B cell (primary cell): Measurements from ENCODE around the gene GABRE. TPM values are rescaled to one million over a fixed set of nuclear protein-coding genes. Genes with fewer than 3 reads are reported as not detected.

ENCODE experiments used
- ATAC-seq: fragments of 200-7000 bp; cut with Tn5 transposase; one replicate; pipeline ENCODE4 v1.10.0; 2021; ENCODE audit warnings: low read depth, mild to moderate bottlenecking, moderate number of reproducible peaks, moderate library complexity
- CTCF ChIA-PET: fragments of 350-600 bp; sonication (Branson Sonifier 250); formaldehyde crosslinking; loops from one replicate; lab custom pipeline; 2021; ENCODE audit warnings: antibody characterized with exemption, inconsistent platforms; lab: Charles Lee
- POLR2A ChIA-PET: fragments of 350-600 bp; sonication (Branson Sonifier 250); formaldehyde crosslinking; loops from one replicate; lab custom pipeline; 2021; ENCODE audit warnings: antibody characterized with exemption; lab: Charles Lee
- DNase-seq: peaks from one replicate; pipeline ENCODE4 v3.0.0; 2013
- H2AFZ ChIP-seq: 2 replicates; pipeline ENCODE4 v1.6.1; 2012; ENCODE audit warnings: mild to moderate bottlenecking, low read depth, low read length; ENCODE audit not compliant: insufficient read depth, poor library complexity, severe bottlenecking
- H3K27ac ChIP-seq, 2 donors: 1 replicate in 1 of 2; 2 replicates in 1 of 2; pipeline ENCODE4 v1.5.1; 2012 to 2013; ENCODE audit warnings: low read length in 2 of 2, mild to moderate bottlenecking in 2 of 2, moderate library complexity in 1 of 2
- H3K27me3 ChIP-seq, 4 experiments: fragments of 200-600 bp in 1 of 4; sonication (generic) in 1 of 4; replicated peaks in 1 of 4; 1 replicate in 2 of 4; 2 replicates in 2 of 4; pipeline versions ENCODE4 v1.6.1 to v1.7.0; 2013 to 2016; ENCODE audit warnings: low read length in 3 of 4, mild to moderate bottlenecking in 2 of 4, mixed read lengths in 1 of 4, moderate library complexity in 1 of 4; ENCODE audit not compliant: insufficient read depth in 4 of 4, control insufficient read depth in 3 of 4; ENCODE audit errors: control extremely low read depth in 1 of 4
- H3K36me3 ChIP-seq, 2 experiments: replicated peaks in 1 of 2; 1 replicate in 1 of 2; 2 replicates in 1 of 2; pipeline versions ENCODE4 v1.6.1 to v1.7.1; 2013; ENCODE audit warnings: low read length in 1 of 2; ENCODE audit not compliant: insufficient read depth in 2 of 2, control insufficient read depth in 1 of 2; ENCODE audit errors: control extremely low read depth in 1 of 2, extremely low read depth in 1 of 2
- H3K4me1 ChIP-seq, 2 donors: fragments of 200-600 bp in 1 of 2; sonication (generic) in 1 of 2; 1 replicate in 1 of 2; 2 replicates in 1 of 2; pipeline versions ENCODE4 v1.5.1 to v1.6.1; 2013 to 2017; ENCODE audit warnings: low read length in 2 of 2; ENCODE audit not compliant: control insufficient read depth in 2 of 2, insufficient read depth in 2 of 2
- H3K4me2 ChIP-seq: replicated peaks from 2 replicates; pipeline ENCODE3; 2012; ENCODE audit warnings: mild to moderate bottlenecking, low read depth, low read length; ENCODE audit not compliant: poor library complexity, severe bottlenecking
- H3K4me3 ChIP-seq, 5 experiments: fragments of 200-600 bp in 1 of 5; sonication (generic) in 1 of 5; 1 replicate in 3 of 5; 2 replicates in 2 of 5; pipeline versions ENCODE4 v1.5.1 to v1.7.0; 2011 to 2016; ENCODE audit warnings: low read length in 4 of 5, mild to moderate bottlenecking in 4 of 5, low read depth in 2 of 5, control low read depth in 1 of 5, moderate library complexity in 1 of 5; ENCODE audit not compliant: insufficient read depth in 1 of 5; ENCODE audit errors: control extremely low read depth in 1 of 5, extremely low read depth in 1 of 5
- H3K79me2 ChIP-seq: fragments of 200-600 bp; sonication (generic); one replicate; pipeline ENCODE4 v1.6.0; 2016; ENCODE audit warnings: low read length; ENCODE audit not compliant: control insufficient read depth, insufficient read depth
- H3K9ac ChIP-seq: fragments of 200-600 bp; sonication (generic); 2 replicates; pipeline ENCODE4 v1.6.1; 2017; ENCODE audit warnings: mild to moderate bottlenecking, low read length, moderate library complexity
- H3K9me3 ChIP-seq, 3 donors: one replicate each; pipeline versions ENCODE4 v1.6.1 to v1.7.1; 2013; ENCODE audit warnings: low read length in 2 of 3; ENCODE audit not compliant: control insufficient read depth in 2 of 3, insufficient read depth in 1 of 3; ENCODE audit errors: control extremely low read depth in 1 of 3
- H4K20me1 ChIP-seq: 2 replicates; pipeline ENCODE4 v1.6.0; 2012; ENCODE audit warnings: mild to moderate bottlenecking, low read length; ENCODE audit not compliant: insufficient read depth, control insufficient read depth, poor library complexity, severe bottlenecking
- H3K27ac Mint-ChIP-seq: one replicate; pipeline ENCODE4 v1.8.0; 2021; ENCODE audit warnings: mixed read lengths
- H3K27me3 Mint-ChIP-seq: one replicate; pipeline ENCODE4 v1.8.0; 2021; ENCODE audit warnings: mixed read lengths
- H3K4me1 Mint-ChIP-seq: one replicate; pipeline ENCODE4 v1.8.0; 2021; ENCODE audit warnings: mixed read lengths
- H3K4me3 Mint-ChIP-seq: one replicate; pipeline ENCODE4 v1.8.0; 2021; ENCODE audit warnings: mixed read lengths
- H3K9me3 Mint-ChIP-seq: one replicate; pipeline ENCODE4 v1.8.0; 2022; ENCODE audit warnings: mixed read lengths; ENCODE audit not compliant: insufficient read depth
- CTCF ChIP-seq: fragments of 200-600 bp; IDR thresholded peaks from one replicate; pipeline ENCODE4 v1.8.0; 2022; ENCODE audit warnings: antibody characterized with exemption, mild to moderate bottlenecking
- EZH2 ChIP-seq: IDR thresholded peaks from 2 replicates; pipeline ENCODE4 v1.6.1; 2012; ENCODE audit warnings: borderline replicate concordance, low read depth, mild to moderate bottlenecking, moderate library complexity, low read length; ENCODE audit not compliant: insufficient read depth, poor library complexity, severe bottlenecking
- WGBS: methylation state at CpG from one replicate; pipeline ENCODE4 v1.1.5; 2013; ENCODE audit warnings: missing lambda C conversion rate; ENCODE audit not compliant: insufficient coverage; 5-methylcytosine and 5-hydroxymethylcytosine counted together
- intact Hi-C: fragments of 100-400 bp; cut with micrococcal nuclease; formaldehyde crosslinking; loops from one replicate; pipeline ENCODE4 v1.10.0; 2022
- polyA plus RNA-seq: library from polyadenylated mRNA; depleted of rRNA; stranded (reverse); fragments of >200 nt; gene quantifications from 2 replicates; pipeline ENCODE4 v1.2.3, GENCODE V29; 2012
- total RNA-seq, 2 donors: library from RNA; stranded (reverse); fragments of 120-200 nt in 1 of 2; gene quantifications; 1 replicate in 1 of 2; 2 replicates in 1 of 2; pipeline versions ENCODE4 v1.2.3 to v1.2.4, GENCODE V29; 2013 to 2022

The GABRE gene
- total and polyA plus RNA-seq, 2 donors (not counting 1 experiment from before 2014, with no cell fraction given): not detected

- no peaks in the 10 kb centered on the region for H3K4me1 ChIP-seq
- no peak for DNase-seq
- no peak overlapping the region for H3K4me3 ChIP-seq
- Mint-ChIP-seq H3K9me3 (peaks cover 2% of the 10 kb centered on the region), H3K27me3 (no peaks in the 10 kb centered on the region), H3K4me1 (no peaks in the 10 kb centered on the region), H3K27ac (no peak overlapping the region), H3K4me3 (no peak overlapping the region)
- intact Hi-C loops: no loop called here
- no peaks in the 10 kb centered on the region for H4K20me1 ChIP-seq
- TF ChIP-seq EZH2 (no peak), CTCF (no peak)
- CTCF ChIA-PET: no interaction called here
- H3K9me3 ChIP-seq: no peaks in the 10 kb centered on the region
- no peaks in the 10 kb centered on the region for H3K36me3 ChIP-seq
- no peaks in the 10 kb centered on the region for H3K27me3 ChIP-seq
- H3K27ac ChIP-seq: no peak overlapping the region
- no peak overlapping the region for H3K9ac ChIP-seq
- no peak overlapping the region for H2AFZ ChIP-seq
- no peak overlapping the region for H3K4me2 ChIP-seq
- ATAC-seq: no peak
- POLR2A ChIA-PET: no interaction called here
- no peaks in the 10 kb centered on the region for H3K79me2 ChIP-seq
- WGBS: 100% methylated on average over 2 of the region's 4 CpGs
These were observed 16.4 kb downstream of the GABRE start for GRCh38 chrX:151958101-151958500.

GRCh38 chrX:151954730-151955129, 19.7 kb downstream of the GABRE start:
- no peak overlapping the region for H3K4me3 Mint-ChIP-seq
- H3K9me3 Mint-ChIP-seq: no peaks in the 10 kb centered on the region
- no peak overlapping the region for H2AFZ ChIP-seq
- H3K79me2 ChIP-seq: no peaks in the 10 kb centered on the region
- no peaks in the 10 kb centered on the region for H3K4me1 ChIP-seq
- no peaks in the 10 kb centered on the region for H3K27me3 ChIP-seq
- no peak overlapping the region for H3K27ac ChIP-seq
- WGBS: over 99% methylated on average over 13 of the region's 15 CpGs
- H3K36me3 ChIP-seq: no peaks in the 10 kb centered on the region
- no peaks in the 10 kb centered on the region for H3K9me3 ChIP-seq
- no peak overlapping the region for H3K27ac Mint-ChIP-seq
- no peak overlapping the region for H3K9ac ChIP-seq
- H3K4me2 ChIP-seq: no peak overlapping the region
- ATAC-seq (no peak), DNase-seq (no peak)
- no peaks in the 10 kb centered on the region for H3K4me1 Mint-ChIP-seq
- ChIA-PET POLR2A (no interaction called here), CTCF (no interaction called here)
- TF ChIP-seq EZH2 (no peak), CTCF (no peak)
- H3K4me3 ChIP-seq: no peak overlapping the region
- intact Hi-C loops: no loop called here
- H4K20me1 ChIP-seq: no peaks in the 10 kb centered on the region
- H3K27me3 Mint-ChIP-seq: no peaks in the 10 kb centered on the region
